HFFc6 (cell line): ENCODE results near the gene RPS6KL1. TPM values are rescaled to one million over a fixed set of nuclear protein-coding genes. Genes with fewer than 3 reads are reported as not detected.
A peak's percentile ranks its signal among the peaks of the same experiment; 100 is the strongest.

Source experiments
- DNase-seq: peaks from one replicate; pipeline ENCODE4 v3.0.0-alpha.2; 2018
- H3K27ac Mint-ChIP-seq: 2 replicates; pipeline ENCODE4 v1.8.0; 2020; ENCODE audit warnings: mild to moderate bottlenecking, mixed read lengths
- H3K27me3 Mint-ChIP-seq: 2 replicates; pipeline ENCODE4 v1.8.0; 2021; ENCODE audit warnings: mild to moderate bottlenecking, moderate library complexity, mixed read lengths; ENCODE audit not compliant: insufficient read depth
- H3K36me3 Mint-ChIP-seq: 2 replicates; pipeline ENCODE4 v1.8.0; 2021; ENCODE audit warnings: low read depth, mixed read lengths
- H3K4me1 Mint-ChIP-seq: 2 replicates; pipeline ENCODE4 v1.8.0; 2020; ENCODE audit warnings: low read depth, mixed read lengths
- H3K4me3 Mint-ChIP-seq: 2 replicates; pipeline ENCODE4 v1.8.0; 2020; ENCODE audit warnings: mild to moderate bottlenecking, moderate library complexity, mixed read lengths
- H3K9me3 Mint-ChIP-seq: 2 replicates; pipeline ENCODE4 v1.8.0; 2020; ENCODE audit warnings: mild to moderate bottlenecking, mixed read lengths
- CTCF ChIP-seq: fragments of 200-600 bp; sonication (generic); IDR thresholded peaks from 2 replicates; pipeline ENCODE4 v1.5.0; 2021; ENCODE audit warnings: antibody characterized with exemption, mild to moderate bottlenecking
- total RNA-seq, 6 experiments: library from RNA; stranded (reverse); fragmentation: NEBNext Ultra II Directional; extraction: Animal tissue kit (Norgen Biotek cat#: 25700); gene quantifications; 2 replicates in 1 of 6; 3 replicates in 5 of 6; pipeline ENCODE4 v1.2.3, GENCODE V29; 2021

The RPS6KL1 gene
- total RNA-seq, 6 experiments from 2014 or later, result 0.78 to 1.1 (median 1.0) TPM

GRCh38 chr14:74963705-74964271 lies 40.7 kb upstream of the RPS6KL1 start:
- H3K4me1 Mint-ChIP-seq, result peaks cover 44% of the 10 kb centered on the region
- peak; percentile 69 for DNase-seq
- TF ChIP-seq CTCF, result no peak
- H3K36me3 Mint-ChIP-seq, result no peaks in the 10 kb centered on the region
- H3K4me3 Mint-ChIP-seq, result peak overlapping the region; percentile 4; the same call in 1 of the 2 replicates
- H3K9me3 Mint-ChIP-seq, result no peaks in the 10 kb centered on the region
- peak overlapping the region; percentile 47 for H3K27ac Mint-ChIP-seq
- peaks cover 2% of the 10 kb centered on the region; the same call in 1 of the 2 replicates for H3K27me3 Mint-ChIP-seq

- no peak for DNase-seq
- Mint-ChIP-seq H3K4me3 (no peak overlapping the region), H3K27ac (no peak overlapping the region; the same call in 1 of the 2 replicates), H3K36me3 (no peaks in the 10 kb centered on the region), H3K4me1 (peaks cover 44% of the 10 kb centered on the region), H3K9me3 (no peaks in the 10 kb centered on the region), H3K27me3 (peaks cover 2% of the 10 kb centered on the region; the same call in 1 of the 2 replicates)
- no peak for TF ChIP-seq CTCF
These were observed 40.2 kb upstream of the RPS6KL1 start for GRCh38 chr14:74963178-74963704.

- DNase-seq, result no peak
- Mint-ChIP-seq H3K36me3 (no peaks in the 10 kb centered on the region), H3K9me3 (no peaks in the 10 kb centered on the region), H3K4me1 (peaks cover 44% of the 10 kb centered on the region), H3K27ac (no peak overlapping the region), H3K27me3 (peaks cover 4% of the 10 kb centered on the region; the same call in 1 of the 2 replicates), H3K4me3 (no peak overlapping the region)
- TF ChIP-seq CTCF, result no peak
These were observed 39.4 kb upstream of the RPS6KL1 start for GRCh38 chr14:74962493-74962892.

- DNase-seq, result no peak
- Mint-ChIP-seq H3K4me3 (no peak overlapping the region), H3K9me3 (no peaks in the 10 kb centered on the region), H3K36me3 (no peaks in the 10 kb centered on the region), H3K27ac (no peak overlapping the region), H3K27me3 (peaks cover 4% of the 10 kb centered on the region; the same call in 1 of the 2 replicates), H3K4me1 (peaks cover 44% of the 10 kb centered on the region)
- TF ChIP-seq CTCF, result no peak
These were observed 39.0 kb upstream of the RPS6KL1 start for GRCh38 chr14:74962046-74962445.

- DNase-seq, result no peak
- Mint-ChIP-seq H3K4me3 (no peak overlapping the region), H3K36me3 (no peaks in the 10 kb centered on the region), H3K27me3 (peaks cover 6% of the 10 kb centered on the region), H3K27ac (no peak overlapping the region), H3K9me3 (no peaks in the 10 kb centered on the region), H3K4me1 (peaks cover 38% of the 10 kb centered on the region)
- TF ChIP-seq CTCF, result no peak
These were observed 38.3 kb upstream of the RPS6KL1 start for GRCh38 chr14:74961238-74961911.
